Breast epithelium (tissue), 3 donors: ENCODE measurements around the gene APBB1.

Experiments
- CTCF ChIP-seq, 3 donors: fragments of 450-650 bp; IDR thresholded peaks; one replicate each; pipeline ENCODE4 v1.5.1; 2016 to 2017; ENCODE audit warnings: antibody characterized with exemption in 3 of 3, mild to moderate bottlenecking in 3 of 3, moderate library complexity in 3 of 3
- POLR2A ChIP-seq: fragments of 450-650 bp; IDR thresholded peaks from one replicate; pipeline ENCODE4 v1.6.1; 2016; ENCODE audit warnings: antibody characterized with exemption, mild to moderate bottlenecking, moderate library complexity
- POLR2AphosphoS5 ChIP-seq, 3 donors: sonication (generic); formaldehyde crosslinking; IDR thresholded peaks; one replicate each; pipeline ENCODE4 v1.6.1; 2017; ENCODE audit warnings: antibody characterized with exemption in 3 of 3

DNA sequence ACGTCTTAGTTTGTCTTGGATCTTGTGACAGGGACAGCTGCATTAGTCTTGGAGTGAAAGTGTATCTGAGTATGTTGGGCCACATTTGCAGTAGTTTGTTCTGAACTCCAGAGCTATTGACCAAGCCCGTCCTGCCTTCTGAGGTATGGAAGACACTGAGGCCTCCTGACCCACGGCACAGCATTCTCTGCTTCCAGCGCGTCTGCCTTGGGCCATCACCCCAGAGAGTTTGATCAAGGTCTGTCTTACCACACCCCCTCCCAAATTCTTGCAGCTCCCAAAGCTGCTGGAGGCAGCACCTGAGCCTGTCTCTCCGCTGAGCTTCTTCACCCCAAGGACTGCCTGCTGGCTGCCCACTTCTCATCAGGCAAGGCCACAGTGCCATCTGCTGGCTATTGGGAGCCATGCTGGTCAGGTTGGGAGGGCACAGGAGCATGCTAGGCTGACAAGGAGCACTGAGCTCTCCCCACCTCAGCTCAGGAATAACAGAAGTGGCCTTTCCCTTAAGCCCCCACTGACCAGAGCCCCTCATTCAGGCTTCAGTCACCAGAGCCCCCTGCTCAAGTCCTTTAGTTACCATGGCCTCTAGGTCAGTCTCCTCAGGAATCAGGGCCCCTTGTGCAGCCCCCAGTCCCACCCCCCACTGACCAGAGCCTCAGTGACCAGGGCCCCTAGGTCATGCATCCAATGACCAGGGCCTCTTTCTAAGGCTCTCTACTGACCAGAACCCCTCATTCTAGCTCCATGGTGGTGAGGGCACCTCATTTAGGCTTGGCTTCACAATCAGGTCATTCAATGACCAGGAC lies 55.8 kb downstream of the APBB1 start:
- TF ChIP-seq CTCF (IDR thresholded peaks at IDR 0.05) = peak; percentile 29 to 70 (median 46)
- no peak for TF ChIP-seq POLR2A
- no peak for TF ChIP-seq POLR2AphosphoS5 (IDR thresholded peaks at IDR 0.05)
